GM12878 (cell line): ENCODE data around the gene PDCD6IP. TPM values are rescaled to one million over a fixed set of nuclear protein-coding genes. Genes with fewer than 3 reads are reported as not detected.

Experiments
- ATAC-seq: fragments of 200-7000 bp; cut with Tn5 transposase; 3 replicates; pipeline ENCODE4 v1.9.1; 2020; ENCODE audit warnings: mild to moderate bottlenecking, moderate library complexity
- BruUV-seq: library from RNA; stranded (reverse); fragments of 400-500 nt; replicated peaks from 2 replicates; lab custom pipeline; 2021; lab: Mats Ljungman, UMichigan
- CTCF ChIA-PET: fragments of 300-600 bp; sonication (Branson Sonifier 250); formaldehyde crosslinking; extraction: SDS; loops from one replicate; lab custom pipeline; 2021; ENCODE audit warnings: inconsistent platforms; lab: Yijun Ruan, JAX
- POLR2A ChIA-PET: fragments of 350-600 bp; formaldehyde crosslinking; extraction: SDS; loops from one replicate; lab custom pipeline; 2021; ENCODE audit warnings: inconsistent platforms; lab: Charles Lee
- RAD21 ChIA-PET: fragments of 300-600 bp; sonication (Branson Sonifier 250); formaldehyde crosslinking; loops from one replicate; lab custom pipeline; 2023; ENCODE audit warnings: antibody characterized with exemption; ENCODE audit not compliant: unreplicated experiment; lab: Charles Lee
- SMC1A ChIA-PET: fragments of 300-600 bp; sonication (Branson Sonifier 250); formaldehyde crosslinking; loops from one replicate; lab custom pipeline; 2023; ENCODE audit not compliant: unreplicated experiment, uncharacterized antibody; lab: Charles Lee
- DNase-seq: peaks from one replicate; pipeline ENCODE4 v3.0.0-alpha.2; 2011; ENCODE audit warnings: low read depth, low spot score
- FAIRE-seq: peaks from 3 replicates; lab custom pipeline; 2011; peaks lifted over from hg19 to GRCh38; lab: Jason Lieb, UNC
- H2AFZ ChIP-seq: 2 replicates; pipeline ENCODE4 v1.6.0; 2011; ENCODE audit warnings: low read depth, low read length, control low read depth; ENCODE audit not compliant: control insufficient read depth
- H3K27ac ChIP-seq: 2 replicates; pipeline ENCODE4 v1.5.1; 2011; ENCODE audit warnings: control low read depth; ENCODE audit not compliant: control insufficient read depth, insufficient read depth
- H3K27me3 ChIP-seq, 2 experiments: replicated peaks in 1 of 2; 2 replicates each; pipeline versions ENCODE4 v1.6.0 to v1.6.1; 2011; ENCODE audit warnings: low read length in 1 of 2; ENCODE audit not compliant: control insufficient read depth in 2 of 2, insufficient read depth in 2 of 2
- H3K36me3 ChIP-seq, 2 experiments: 2 replicates each; pipeline ENCODE4 v1.5.1; 2011; ENCODE audit warnings: low read length in 1 of 2; ENCODE audit not compliant: control insufficient read depth in 2 of 2, insufficient read depth in 2 of 2
- H3K4me1 ChIP-seq: 2 replicates; pipeline ENCODE4 v1.6.1; 2011; ENCODE audit warnings: mild to moderate bottlenecking, low read length, moderate library complexity, mixed read lengths; ENCODE audit not compliant: control insufficient read depth, insufficient read depth
- H3K4me2 ChIP-seq: 2 replicates; pipeline ENCODE4 v1.6.0; 2011; ENCODE audit warnings: control low read depth; ENCODE audit not compliant: control insufficient read depth, insufficient read depth
- H3K4me3 ChIP-seq: fragments of 200-600 bp; sonication (generic); 2 replicates; pipeline ENCODE4 v1.5.1; 2016
- H3K79me2 ChIP-seq: 2 replicates; pipeline ENCODE4 v1.6.0; 2011; ENCODE audit warnings: low read length; ENCODE audit not compliant: control insufficient read depth, insufficient read depth
- H3K9ac ChIP-seq: 2 replicates; pipeline ENCODE4 v1.8.0; 2011; ENCODE audit warnings: low read length, control low read depth, mixed read lengths; ENCODE audit not compliant: control insufficient read depth, insufficient read depth
- H3K9me3 ChIP-seq: replicated peaks from 3 replicates; pipeline ENCODE4 v1.5.1; 2011; ENCODE audit warnings: mild to moderate bottlenecking, low read length; ENCODE audit not compliant: control insufficient read depth, insufficient read depth
- H4K20me1 ChIP-seq: 2 replicates; pipeline ENCODE4 v1.6.0; 2011; ENCODE audit not compliant: control insufficient read depth, insufficient read depth
- CBX3 ChIP-seq: fragments of 200-600 bp; sonication (generic); IDR thresholded peaks from 2 replicates; pipeline ENCODE4 v1.6.1; 2016; ENCODE audit warnings: low read depth, borderline replicate concordance
- E2F4 ChIP-seq: IDR thresholded peaks from 2 replicates; pipeline ENCODE4 v1.6.1; 2012; ENCODE audit warnings: low read depth, low read length, improper control_type of control experiment
- POLR2A ChIP-seq: IDR thresholded peaks from 2 replicates; pipeline ENCODE4 v1.6.1; 2011; ENCODE audit warnings: low read depth, mild to moderate bottlenecking, low read length
- RELA ChIP-seq: fragments of 450-650 bp; IDR thresholded peaks from 2 replicates; pipeline ENCODE4 v1.8.0; 2014; ENCODE audit warnings: borderline replicate concordance; ENCODE audit not compliant: partially characterized antibody
- WGBS: methylation state at CpG from one replicate; pipeline ENCODE4 v1.1.6; 2016; ENCODE audit warnings: low lambda C conversion rate; ENCODE audit not compliant: insufficient replicate concordance, insufficient coverage; ENCODE audit errors: missing lambda C conversion rate; 5-methylcytosine and 5-hydroxymethylcytosine counted together
- in situ Hi-C: fragments of 300-500 bp; cut with MboI; formaldehyde crosslinking; loops from 9 replicates; pipeline ENCODE4 v1.14.3; 2018; ENCODE audit warnings: mixed read lengths
- intact Hi-C: fragments of 100-400 bp; cut with micrococcal nuclease; formaldehyde crosslinking; loops from one replicate; pipeline ENCODE4 v1.14.2; 2022; ENCODE audit not compliant: unreplicated experiment
- polyA plus RNA-seq, 11 experiments: library from polyadenylated mRNA; depleted of rRNA in 4 of 11; unstranded in 6 of 11; stranded (reverse) in 5 of 11; fragments of >200 nt; fragmentation: Nextera tagmentation in 4 of 11; fragmentation: Illumina TruSeq in 1 of 11; extraction: Ambion mirVana in 4 of 11; extraction: Trizol in 1 of 11; gene quantifications; 1 replicate in 1 of 11; 2 replicates in 10 of 11; pipeline versions ENCODE4 v1.2.1 to v1.2.3, GENCODE V29; 2011 to 2016; ENCODE audit warnings: inconsistent platforms in 2 of 11, missing spikeins in 2 of 11, low read depth in 1 of 11
- total RNA-seq, 4 experiments: library from RNA; depleted of rRNA in 3 of 4; stranded (reverse); fragments of >200 nt in 3 of 4; fragmentation: Illumina TruSeq in 1 of 4; extraction: Trizol in 1 of 4; gene quantifications; 2 replicates each; pipeline versions ENCODE4 v1.2.1 to v1.2.3, GENCODE V29; 2013 to 2021
- TF ChIP-seq, protein P1 (sequence below), 3 experiments: IDR thresholded peaks in 2 of 3; conservative IDR thresholded peaks in 1 of 3; 2 replicates each; pipeline ENCODE4 v1.5.1; 2011; ENCODE audit warnings: low read depth in 3 of 3, low read length in 3 of 3, mild to moderate bottlenecking in 3 of 3, control low read depth in 2 of 3, moderate library complexity in 2 of 3, inconsistent platforms in 1 of 3, mixed read lengths in 1 of 3; ENCODE audit not compliant: control insufficient read depth in 2 of 3, insufficient read depth in 1 of 3; ENCODE audit errors: extremely low read depth in 1 of 3

The PDCD6IP gene
- total and polyA plus RNA-seq, 10 of the 15 experiments (the other 5 are each of a cell fraction or from before 2014, with no cell fraction given), result 16.0 to 169 (median 81.2) TPM

DNA sequence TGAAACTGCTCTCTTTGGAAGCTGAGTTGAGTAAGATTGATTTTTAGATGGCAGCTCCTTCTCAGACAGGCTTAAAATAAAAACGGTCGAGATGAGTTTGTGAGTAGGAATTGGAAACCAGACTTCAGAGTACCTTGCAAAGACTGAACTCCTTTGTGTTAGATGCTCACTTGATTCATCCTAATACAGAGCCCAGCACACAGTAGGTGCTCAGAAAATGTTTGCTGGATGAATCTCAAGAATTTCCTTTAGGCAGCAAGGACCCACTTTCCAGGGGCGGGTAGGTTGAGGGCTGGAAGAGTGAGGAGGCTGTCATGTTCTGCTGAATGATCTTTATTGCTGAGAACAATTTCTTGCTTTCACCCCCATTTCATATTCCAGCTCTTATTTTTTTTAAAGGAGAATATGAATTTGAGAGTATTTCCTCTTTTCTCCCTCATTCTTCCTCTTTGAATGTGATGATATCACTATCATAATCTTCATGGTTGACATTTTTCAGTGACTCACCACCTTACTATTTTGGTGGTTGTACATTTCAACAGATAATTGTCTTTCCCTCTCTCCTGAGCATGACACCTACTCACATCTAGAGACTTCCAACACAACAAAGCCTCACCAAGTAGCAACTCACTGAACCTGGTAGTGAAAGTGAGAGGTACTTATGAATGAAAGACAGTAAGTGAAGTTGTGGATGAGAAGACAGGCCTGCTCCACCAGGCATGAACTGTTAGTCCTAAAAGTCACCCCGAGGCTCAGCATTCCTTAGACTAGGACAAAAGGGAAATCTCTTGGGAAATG lies 113.3 kb downstream of the PDCD6IP start:
- SMC1A ChIA-PET, result no interaction called here
- 31% methylated on average over 4 of the region's 4 CpGs for WGBS

More for the DNA sequence above, 113.3 kb downstream of the PDCD6IP start:
- no peaks in the 10 kb centered on the region; a peak in 1 of 4 replicates for H3K27me3 ChIP-seq
- BruUV-seq, result no TSS peak
- H3K79me2 ChIP-seq, result no peaks in the 10 kb centered on the region
- intact Hi-C loops, result no loop called here
- H3K4me2 ChIP-seq, result no peak overlapping the region
- no peak overlapping the region for H3K27ac ChIP-seq
- H3K4me1 ChIP-seq, result no peaks in the 10 kb centered on the region
- no peaks in the 10 kb centered on the region for H4K20me1 ChIP-seq
- ChIA-PET RAD21 (no interaction called here), POLR2A (no interaction called here), CTCF (no interaction called here)
- H3K4me3 ChIP-seq, result no peak overlapping the region
- no peak overlapping the region for H3K9ac ChIP-seq
- in situ Hi-C loops, result no loop called here
- TF ChIP-seq RELA (no peak), E2F4 (no peak), POLR2A (no peak), CBX3 (no peak)
- TF ChIP-seq, protein P1, sequence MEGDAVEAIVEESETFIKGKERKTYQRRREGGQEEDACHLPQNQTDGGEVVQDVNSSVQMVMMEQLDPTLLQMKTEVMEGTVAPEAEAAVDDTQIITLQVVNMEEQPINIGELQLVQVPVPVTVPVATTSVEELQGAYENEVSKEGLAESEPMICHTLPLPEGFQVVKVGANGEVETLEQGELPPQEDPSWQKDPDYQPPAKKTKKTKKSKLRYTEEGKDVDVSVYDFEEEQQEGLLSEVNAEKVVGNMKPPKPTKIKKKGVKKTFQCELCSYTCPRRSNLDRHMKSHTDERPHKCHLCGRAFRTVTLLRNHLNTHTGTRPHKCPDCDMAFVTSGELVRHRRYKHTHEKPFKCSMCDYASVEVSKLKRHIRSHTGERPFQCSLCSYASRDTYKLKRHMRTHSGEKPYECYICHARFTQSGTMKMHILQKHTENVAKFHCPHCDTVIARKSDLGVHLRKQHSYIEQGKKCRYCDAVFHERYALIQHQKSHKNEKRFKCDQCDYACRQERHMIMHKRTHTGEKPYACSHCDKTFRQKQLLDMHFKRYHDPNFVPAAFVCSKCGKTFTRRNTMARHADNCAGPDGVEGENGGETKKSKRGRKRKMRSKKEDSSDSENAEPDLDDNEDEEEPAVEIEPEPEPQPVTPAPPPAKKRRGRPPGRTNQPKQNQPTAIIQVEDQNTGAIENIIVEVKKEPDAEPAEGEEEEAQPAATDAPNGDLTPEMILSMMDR (IDR thresholded peaks at IDR 0.05 in 2 of 3, conservative IDR thresholded peaks at IDR 0.05 in 1 of 3; ENCODE audit: control insufficient read depth in 2 of 3, extremely low read depth in 1 of 3, insufficient read depth in 1 of 3, low read depth in 3 of 3, low read length in 3 of 3), result no peak
- no peak overlapping the region for H2AFZ ChIP-seq
- no peaks in the 10 kb centered on the region for H3K9me3 ChIP-seq
- H3K36me3 ChIP-seq, result no peaks in the 10 kb centered on the region
- DNase-seq, result no peak
- FAIRE-seq, result no peak
- ATAC-seq, result no peak
